Right atrium auricular region (tissue), 2 donors: ENCODE results near the gene SLC22A15. TPM values are rescaled to one million over a fixed set of nuclear protein-coding genes. Genes with fewer than 3 reads are reported as not detected.
"Not testable (repeated sequence)": the region's sequence is repeated elsewhere in the genome, so short reads cannot be mapped to it uniquely, and the experiment has no call there.

ENCODE experiments used
- DNase-seq: peaks from one replicate; pipeline ENCODE4 v3.0.0-alpha.2; 2019; ENCODE audit warnings: low spot score
- H3K27ac ChIP-seq, 2 donors: fragments of 200-600 bp; sonication (generic); 1 replicate in 1 of 2; 2 replicates in 1 of 2; pipeline ENCODE4 v1.5.1; 2016 to 2019
- H3K27me3 ChIP-seq, 2 donors: fragments of 200-600 bp; sonication (generic); one replicate each; pipeline versions ENCODE4 v1.5.1 to v1.6.0; 2017 to 2019
- H3K36me3 ChIP-seq: fragments of 200-600 bp; sonication (generic); one replicate; pipeline ENCODE4 v1.5.1; 2016
- H3K4me1 ChIP-seq, 2 donors: fragments of 200-600 bp; sonication (generic); one replicate each; pipeline versions ENCODE4 v1.5.1 to v1.6.0; 2017 to 2019
- H3K4me3 ChIP-seq, 2 donors: fragments of 200-600 bp; sonication (generic); 1 replicate in 1 of 2; 2 replicates in 1 of 2; pipeline ENCODE4 v1.5.1; 2017 to 2019; ENCODE audit warnings: mild to moderate bottlenecking in 1 of 2, moderate library complexity in 1 of 2
- H3K9me3 ChIP-seq, 2 donors: fragments of 200-600 bp; sonication (generic); one replicate each; pipeline ENCODE4 v1.5.1; 2019
- CTCF ChIP-seq, 2 donors: fragments of 200-600 bp; sonication (generic); IDR thresholded peaks; one replicate each; pipeline ENCODE4 v1.5.1; 2019; ENCODE audit warnings: antibody characterized with exemption in 2 of 2
- total RNA-seq, 2 donors: library from RNA; depleted of rRNA; stranded (reverse); fragments of >200 nt; gene quantifications; one replicate each; pipeline ENCODE4 v1.1.0, GENCODE V29; 2016

Gene SLC22A15
- total RNA-seq, 2 donors from 2014 or later, result 3.9 to 10.1 TPM

- H3K36me3 ChIP-seq, result no peaks in the 10 kb centered on the region
- H3K27me3 ChIP-seq, result no peaks in the 10 kb centered on the region
- H3K4me3 ChIP-seq, result no peak overlapping the region
- TF ChIP-seq CTCF (IDR thresholded peaks at IDR 0.05), result no peak
- H3K27ac ChIP-seq, result no peak overlapping the region
- H3K4me1 ChIP-seq, result no peaks in the 10 kb centered on the region
- no peak for DNase-seq
- no peaks in the 10 kb centered on the region for H3K9me3 ChIP-seq
Observed at GRCh38 chr1:116026631-116027030, 50.3 kb downstream of the SLC22A15 start.

- TF ChIP-seq CTCF (IDR thresholded peaks at IDR 0.05), result no peak
- Histone ChIP-seq H3K9me3 (no peaks in the 10 kb centered on the region), H3K27ac (no peak overlapping the region), H3K4me1 (no peaks in the 10 kb centered on the region), H3K4me3 (no peak overlapping the region), H3K27me3 (no peaks in the 10 kb centered on the region), H3K36me3 (no peaks in the 10 kb centered on the region)
- no peak for DNase-seq
Observed at GRCh38 chr1:116031302-116031835, 55.1 kb downstream of the SLC22A15 start.

- no peak for TF ChIP-seq CTCF (IDR thresholded peaks at IDR 0.05)
- no peaks in the 10 kb centered on the region for H3K27me3 ChIP-seq
- H3K36me3 ChIP-seq, result no peaks in the 10 kb centered on the region
- no peaks in the 10 kb centered on the region for H3K9me3 ChIP-seq
- no peak overlapping the region for H3K27ac ChIP-seq
- no peak for DNase-seq
- H3K4me3 ChIP-seq, result no peak overlapping the region
- no peaks in the 10 kb centered on the region for H3K4me1 ChIP-seq
Observed at GRCh38 chr1:116033322-116033721, 57.0 kb downstream of the SLC22A15 start.

GRCh38 chr1:116036255-116036654 is 59.9 kb downstream of the SLC22A15 start:
- Histone ChIP-seq H3K4me3 (no peak overlapping the region), H3K4me1 (no peaks in the 10 kb centered on the region), H3K27ac (no peak overlapping the region), H3K27me3 (no peaks in the 10 kb centered on the region), H3K9me3 (no peaks in the 10 kb centered on the region), H3K36me3 (no peaks in the 10 kb centered on the region)
- no peak for DNase-seq
- no peak for TF ChIP-seq CTCF (IDR thresholded peaks at IDR 0.05)

- no peaks in the 10 kb centered on the region for H3K4me1 ChIP-seq
- DNase-seq, result no peak
- no peak overlapping the region for H3K27ac ChIP-seq
- no peak for TF ChIP-seq CTCF (IDR thresholded peaks at IDR 0.05)
- H3K36me3 ChIP-seq, result no peaks in the 10 kb centered on the region
- H3K27me3 ChIP-seq, result no peaks in the 10 kb centered on the region
- H3K4me3 ChIP-seq, result no peak overlapping the region
- no peaks in the 10 kb centered on the region for H3K9me3 ChIP-seq
Observed at GRCh38 chr1:116038679-116039078, 62.4 kb downstream of the SLC22A15 start.

- DNase-seq, result no peak
- no peaks in the 10 kb centered on the region for H3K9me3 ChIP-seq
- TF ChIP-seq CTCF (IDR thresholded peaks at IDR 0.05), result no peak
- no peak overlapping the region for H3K27ac ChIP-seq
- H3K4me3 ChIP-seq, result no peak overlapping the region
- H3K36me3 ChIP-seq, result no peaks in the 10 kb centered on the region
- no peaks in the 10 kb centered on the region for H3K27me3 ChIP-seq
- no peaks in the 10 kb centered on the region for H3K4me1 ChIP-seq
Observed at GRCh38 chr1:116044071-116044470, 67.8 kb downstream of the SLC22A15 start.

- not testable (repeated sequence) for H3K9me3 ChIP-seq, H3K27me3 ChIP-seq, DNase-seq, H3K4me3 ChIP-seq, H3K4me1 ChIP-seq, H3K36me3 ChIP-seq, H3K27ac ChIP-seq
Observed at GRCh38 chr1:116046933-116047332, 70.6 kb downstream of the SLC22A15 start.

- H3K9me3 ChIP-seq, DNase-seq, H3K36me3 ChIP-seq, H3K4me3 ChIP-seq, H3K27ac ChIP-seq, H3K4me1 ChIP-seq, H3K27me3 ChIP-seq: not testable (repeated sequence)
Observed at GRCh38 chr1:116051896-116052295, 75.6 kb downstream of the SLC22A15 start.
